Measurements from ENCODE around the gene RCAN2.

RCAN2 gene

DNA sequence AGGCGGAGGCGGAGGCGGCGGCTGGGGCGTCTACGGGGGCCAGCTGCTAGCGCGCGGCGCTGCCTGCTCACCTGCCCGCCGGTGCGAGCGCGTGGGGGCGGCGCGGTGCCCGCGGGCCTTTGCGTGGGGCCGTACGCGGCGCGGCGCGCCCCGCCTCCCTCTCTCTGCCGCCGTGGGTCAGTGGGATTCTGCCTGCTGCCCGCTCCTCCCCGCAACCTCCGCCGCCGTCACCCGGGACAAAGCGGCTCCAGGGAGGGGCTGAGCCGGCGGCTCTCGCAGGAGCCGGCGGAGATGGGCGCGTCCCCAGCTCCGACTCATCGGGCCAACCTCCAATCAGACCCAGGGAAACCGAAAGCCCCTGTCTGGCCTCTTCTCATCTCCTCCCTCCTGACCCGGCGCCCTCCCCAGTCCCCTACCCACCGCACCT lies at the start of gene RCAN2:
TSS of gene RCAN2 (minus strand) at position 249 of the 427 bp plus-strand sequence.
- no peak for DNase-seq

DNA sequence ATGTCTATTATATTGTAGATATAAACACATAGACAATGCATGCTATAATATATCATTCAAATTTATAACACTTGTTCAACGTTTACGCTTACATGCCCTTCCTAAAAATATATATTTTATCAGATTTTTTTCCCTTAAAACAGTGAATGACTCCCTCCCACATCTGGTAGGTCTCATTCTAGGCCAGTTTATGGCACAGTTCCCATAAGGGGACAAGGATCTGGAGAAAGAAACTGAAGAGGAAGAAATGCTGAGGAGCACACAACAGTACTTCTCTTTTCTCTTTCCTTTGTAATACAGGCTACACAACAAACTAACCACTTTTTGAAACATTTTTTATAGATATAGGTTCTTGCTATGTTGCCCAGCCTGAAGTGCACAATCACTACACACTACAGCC lies 48.6 kb upstream of the RCAN2 start:
- DNase-seq = no peak

DNA sequence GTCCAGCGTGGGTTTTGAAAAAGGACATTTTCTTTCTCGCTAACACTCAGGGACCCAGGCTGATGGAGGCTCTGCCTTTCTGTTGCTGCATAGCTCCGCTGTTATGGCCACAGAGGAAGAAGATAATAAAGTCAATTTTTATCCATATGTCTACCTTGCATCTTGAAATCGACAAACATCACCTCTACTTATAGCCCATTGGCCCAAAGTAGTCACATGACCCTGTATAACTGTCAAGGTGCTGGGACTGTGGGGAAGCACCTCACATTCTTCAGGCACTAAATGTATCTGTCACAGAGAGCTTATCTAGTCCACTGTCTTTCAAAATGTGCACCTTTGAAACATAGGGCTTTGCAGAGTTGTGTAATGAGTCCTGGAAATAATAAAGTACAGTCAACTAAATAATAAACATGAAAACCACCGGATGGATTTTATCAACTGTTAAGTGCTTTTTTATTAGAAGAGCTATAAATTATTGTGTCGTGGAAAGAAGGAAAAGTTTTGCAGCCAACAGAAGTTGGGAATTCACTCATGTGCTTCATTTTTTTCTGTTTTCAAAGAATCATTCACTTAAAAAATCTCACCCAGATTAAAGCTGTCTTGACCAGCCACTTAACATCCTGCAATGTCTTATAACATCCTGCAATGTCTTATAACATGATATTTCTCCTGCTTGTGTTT lies 47.7 kb upstream of the RCAN2 start:
- no peak for DNase-seq

DNA sequence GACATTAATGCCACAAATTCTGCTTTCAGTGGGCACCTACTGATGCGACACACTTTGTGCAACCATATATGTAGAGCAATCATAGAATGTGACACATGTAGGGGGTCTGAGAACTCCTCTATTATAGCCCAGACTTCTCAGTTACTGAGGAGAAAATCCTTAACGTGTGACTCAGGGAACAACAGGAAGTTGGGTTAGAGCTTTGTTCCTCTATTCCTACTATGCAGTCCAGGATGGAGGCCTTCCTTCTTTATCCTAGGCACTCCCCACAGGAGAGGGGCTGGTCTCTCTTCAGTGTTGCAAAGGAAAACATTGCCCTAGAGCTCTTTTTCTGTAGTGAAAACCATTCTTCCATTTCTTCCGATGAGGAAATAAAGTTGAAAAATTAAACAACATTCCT lies 39.6 kb upstream of the RCAN2 start:
- DNase-seq = no peak

DNA sequence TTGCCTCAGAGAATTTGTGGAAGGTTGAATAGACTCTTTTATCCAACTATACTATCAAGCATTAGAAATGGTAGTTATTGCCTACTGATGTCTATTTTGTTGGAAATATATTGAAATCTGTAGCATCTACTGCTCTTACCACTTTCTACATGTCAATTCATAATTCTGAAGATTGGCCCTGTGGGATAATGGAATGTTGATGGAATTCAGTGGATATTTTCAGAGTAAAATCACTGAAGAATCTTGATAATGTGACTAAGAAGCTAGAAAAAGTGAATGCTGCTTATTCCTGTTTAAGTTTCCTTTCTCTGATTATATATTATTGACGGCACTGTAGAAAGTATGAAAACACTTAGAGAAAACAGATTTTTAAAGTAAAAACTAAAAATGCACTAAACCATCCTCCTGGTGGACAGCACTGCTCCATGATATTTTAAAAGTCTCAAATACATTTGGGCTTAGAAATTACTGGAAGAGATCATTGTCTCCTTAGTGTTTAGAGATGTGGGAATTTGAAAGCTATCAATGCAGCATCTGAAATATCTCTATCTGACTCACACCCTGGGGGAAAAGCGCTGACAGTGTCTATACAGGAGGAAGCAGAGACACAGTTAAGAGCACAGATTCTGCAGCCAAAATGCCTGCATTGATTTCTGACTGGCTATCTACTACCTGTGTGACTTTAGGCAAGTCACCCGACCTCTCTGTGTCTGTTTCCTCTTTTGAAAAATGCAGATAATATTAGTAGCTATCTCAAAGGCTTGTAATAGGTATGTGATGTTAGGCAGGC lies 37.9 kb upstream of the RCAN2 start:
- DNase-seq = no peak

- DNase-seq = no peak
Observed at GRCh38 chr6:46526607-46527006, 35.4 kb upstream of the RCAN2 start.

DNA sequence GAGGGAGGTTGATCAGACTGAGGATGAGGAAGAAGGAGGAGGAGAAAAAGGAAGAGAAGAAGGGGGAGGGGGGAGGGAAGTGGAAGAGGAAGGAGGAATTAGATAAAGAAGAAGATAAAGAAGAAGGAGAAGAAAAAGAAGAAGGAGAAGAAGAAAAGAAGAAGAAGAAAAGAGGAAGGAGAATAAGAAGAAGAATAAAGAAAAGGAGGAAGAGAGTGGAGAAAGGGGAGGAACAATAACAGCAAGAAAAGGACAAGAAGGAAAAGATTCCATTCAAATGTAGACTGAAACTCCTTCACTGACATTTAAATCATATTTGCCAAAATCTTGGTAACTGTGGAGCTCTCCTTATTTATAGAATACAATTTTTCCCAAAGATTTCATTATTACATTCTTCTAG lies 34.3 kb upstream of the RCAN2 start:
- no peak for DNase-seq

DNA sequence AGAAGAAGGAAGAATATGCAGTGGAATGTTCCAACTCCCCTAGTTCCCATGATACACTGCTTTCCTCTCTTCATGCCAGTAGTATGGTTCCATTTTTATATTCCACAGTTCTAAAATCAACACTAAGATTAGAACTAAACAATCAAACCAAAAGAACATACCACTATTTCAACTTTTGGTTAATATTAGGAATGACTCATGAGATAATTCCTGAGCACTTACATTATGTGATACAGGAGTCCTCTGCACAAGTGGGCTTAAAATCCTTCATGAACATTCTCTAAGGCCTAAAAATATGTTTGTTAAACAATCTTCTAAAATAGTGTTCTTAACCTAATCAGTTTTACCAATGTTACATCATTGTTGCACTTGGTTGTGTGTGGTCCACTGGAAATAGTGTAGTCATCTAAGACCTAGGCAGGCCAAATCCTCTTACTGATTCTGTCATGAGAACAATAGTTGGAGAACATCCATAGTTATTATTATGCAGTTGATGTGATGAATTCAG lies 30.3 kb upstream of the RCAN2 start:
- no peak for DNase-seq

DNA sequence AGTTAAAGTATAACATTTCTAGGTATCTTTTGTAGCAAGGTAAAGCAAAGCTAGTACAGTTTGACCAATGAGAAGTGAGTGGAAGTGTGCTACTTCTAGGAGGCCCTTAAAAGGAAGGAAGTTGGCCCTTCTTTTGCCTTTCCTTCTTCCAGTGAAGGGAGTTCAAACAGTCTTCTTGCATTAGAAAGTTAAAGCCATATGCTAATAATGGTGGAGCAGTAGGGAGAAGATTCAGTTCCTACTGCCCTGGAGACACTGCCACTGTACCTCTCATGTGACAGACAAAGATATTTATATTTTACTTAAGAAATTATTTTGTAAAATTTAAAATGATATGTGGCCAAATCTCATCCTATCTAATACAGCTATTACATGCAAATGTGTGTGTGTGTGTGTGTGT lies 26.0 kb upstream of the RCAN2 start:
- no peak for DNase-seq

DNA sequence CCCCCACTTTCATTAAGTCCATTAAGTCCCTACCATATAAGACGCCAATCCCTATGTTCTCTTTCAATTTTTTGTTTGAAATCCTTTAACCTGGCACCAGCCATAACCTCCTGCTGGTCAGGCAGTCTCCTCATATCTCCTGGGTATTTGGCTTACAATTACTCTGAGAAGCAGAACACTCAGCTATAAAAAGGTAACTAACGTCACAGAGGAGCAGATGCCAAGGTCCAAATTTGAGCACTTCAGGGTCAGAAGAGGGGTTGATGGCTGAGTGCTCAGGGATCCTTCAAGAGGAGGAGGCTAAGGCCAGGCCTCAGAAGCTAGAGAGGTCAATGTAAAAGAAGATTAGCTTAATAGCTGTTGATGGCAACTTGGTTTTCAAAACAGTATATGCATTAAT lies 22.3 kb upstream of the RCAN2 start:
- DNase-seq = no peak

GRCh38 chr6:46511320-46511719 lies 20.1 kb upstream of the RCAN2 start:
- DNase-seq = no peak

GRCh38 chr6:46510651-46511050 lies 19.4 kb upstream of the RCAN2 start:
- DNase-seq = no peak

DNA sequence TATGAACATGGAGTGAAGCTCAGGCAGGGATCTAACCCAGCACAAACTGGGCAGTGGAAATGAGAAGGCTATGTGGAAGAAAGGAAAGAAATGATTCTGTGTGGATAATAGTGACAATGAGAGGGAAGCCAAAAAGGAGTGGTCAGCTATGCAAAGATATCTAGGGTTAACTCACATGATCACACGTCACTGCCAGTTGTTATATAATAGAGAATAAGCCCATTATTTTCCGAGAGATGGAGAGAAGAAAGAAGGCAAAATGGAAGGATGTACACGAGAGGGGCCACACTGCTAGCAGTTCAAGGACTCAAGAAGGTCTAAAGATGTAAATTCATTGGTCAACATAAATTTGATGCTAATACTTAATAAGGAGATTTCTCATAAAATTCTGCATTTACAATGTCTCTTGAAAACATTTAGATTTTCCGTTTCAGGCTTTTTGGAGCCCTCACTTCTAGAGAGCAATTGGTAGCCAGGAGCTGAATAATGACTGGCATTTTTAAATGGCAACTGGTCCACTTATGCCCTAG lies 18.8 kb upstream of the RCAN2 start:
- DNase-seq = no peak

GRCh38 chr6:46509063-46509462 lies 17.8 kb upstream of the RCAN2 start:
- no peak for DNase-seq

DNA sequence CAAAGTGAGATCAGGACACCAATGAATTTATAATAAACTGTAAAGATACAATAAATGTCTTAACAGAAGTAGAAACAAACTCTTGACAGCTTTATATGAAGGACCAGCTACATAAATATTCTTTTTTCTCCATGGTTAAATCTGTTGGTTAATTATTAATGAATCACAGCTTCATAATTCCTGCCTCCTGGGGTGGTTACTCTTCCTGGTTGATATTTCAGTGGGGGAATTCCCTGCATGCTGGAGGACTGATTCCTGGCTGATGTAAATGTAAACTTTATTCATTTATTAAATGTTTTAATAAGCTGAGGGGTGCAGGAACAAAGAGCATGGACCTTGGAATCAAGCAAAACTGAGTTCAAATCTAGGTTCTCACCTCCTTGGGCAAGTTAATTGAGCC lies 16.2 kb upstream of the RCAN2 start:
- no peak for DNase-seq

DNA sequence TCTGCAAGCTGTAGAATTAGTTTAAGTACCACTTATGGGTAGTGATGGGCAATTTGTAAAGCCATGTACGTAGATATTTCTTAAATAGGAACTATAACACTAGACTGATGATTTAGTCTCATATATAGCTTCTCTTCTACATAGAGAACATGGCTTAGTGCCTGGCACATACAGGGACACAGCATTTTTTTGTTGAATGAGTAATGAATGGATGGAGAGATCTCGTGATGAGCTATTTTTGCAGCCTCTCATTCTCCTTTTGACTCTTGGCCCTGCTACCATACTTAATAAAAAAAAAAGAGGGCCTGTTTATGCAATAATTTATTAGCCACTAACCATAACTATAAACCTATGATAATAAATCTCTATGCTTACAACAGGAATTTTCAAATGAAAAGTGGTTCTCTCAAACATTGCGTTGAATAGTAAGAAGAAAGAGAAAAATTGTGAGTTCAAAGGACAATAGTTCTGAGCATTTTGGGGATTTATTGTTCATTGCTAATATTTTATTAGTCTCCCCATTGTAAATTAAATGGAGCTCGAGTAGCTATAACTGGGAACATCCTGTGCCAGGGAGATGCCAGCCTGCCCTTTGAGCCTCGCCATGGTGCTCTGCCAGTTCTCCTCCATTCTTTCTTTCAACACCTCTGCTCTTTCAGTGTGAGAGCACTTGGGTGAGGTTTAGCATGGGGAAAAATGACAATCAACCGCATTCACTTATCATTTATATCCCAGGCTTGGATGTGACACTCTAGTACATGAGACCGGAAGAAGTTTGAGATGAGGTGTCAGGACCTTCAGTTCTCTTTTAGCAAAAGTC lies 14.7 kb upstream of the RCAN2 start:
- no peak for DNase-seq

GRCh38 chr6:46504242-46504641 lies 13.0 kb upstream of the RCAN2 start:
- no peak for DNase-seq

GRCh38 chr6:46502486-46503119 lies 11.4 kb upstream of the RCAN2 start:
- DNase-seq = no peak

GRCh38 chr6:46501136-46502089 lies 10.2 kb upstream of the RCAN2 start:
- no peak for DNase-seq

DNA sequence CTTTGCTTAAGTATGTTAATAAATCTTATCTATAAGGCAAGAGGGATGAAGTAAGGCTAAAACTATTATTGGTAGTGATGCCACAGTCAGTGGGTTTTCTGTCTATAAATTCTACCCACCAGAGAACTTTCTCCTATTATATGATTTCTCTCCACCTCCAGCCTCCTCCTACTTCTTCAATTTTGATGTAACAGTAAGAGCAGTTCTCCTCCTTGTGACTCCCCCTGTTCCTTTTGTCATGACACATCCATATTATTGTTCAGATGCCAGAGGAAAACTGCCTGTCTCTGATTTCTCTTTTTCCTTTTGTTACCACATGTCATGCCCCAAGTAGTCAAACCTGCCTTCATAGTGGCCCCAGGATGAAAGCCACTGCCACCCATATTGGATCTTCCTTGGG lies 9.1 kb upstream of the RCAN2 start:
- DNase-seq = no peak
